HepG2 (cell line): ENCODE results near the gene SLC22A7. TPM values are rescaled to one million over a fixed set of nuclear protein-coding genes. Genes with fewer than 3 reads are reported as not detected.

Source experiments
- polyA plus RNA-seq, 8 experiments: library from polyadenylated mRNA; depleted of rRNA in 3 of 8; stranded (reverse) in 7 of 8; unstranded in 1 of 8; fragments of >200 nt; fragmentation: Illumina TruSeq in 4 of 8; extraction: Trizol in 4 of 8; gene quantifications; 2 replicates each; pipeline versions ENCODE4 v1.2.1 to v1.2.3, GENCODE V29; 2011 to 2016; ENCODE audit warnings: low read depth in 4 of 8, missing spikeins in 1 of 8, mixed read lengths in 1 of 8; ENCODE audit not compliant: insufficient read depth in 1 of 8
- small RNA-seq, 3 experiments: library from RNA; depleted of rRNA; stranded (forward); fragments of <200 nt; gene quantifications; one replicate each; pipeline ENCODE3, GENCODE V24; 2012; ENCODE audit warnings: low read depth in 2 of 3, low replicate concordance in 1 of 3; ENCODE audit not compliant: insufficient read length in 3 of 3, insufficient read depth in 2 of 3
- total RNA-seq, 5 experiments: library from RNA; depleted of rRNA; stranded (reverse); fragments of >200 nt; fragmentation: Illumina TruSeq; extraction: Trizol; gene quantifications; 2 replicates each; pipeline ENCODE4 v1.2.3, GENCODE V29; 2016; ENCODE audit warnings: low read depth in 1 of 5

SLC22A7 gene
- total and polyA plus RNA-seq, 2 of the 13 experiments (the other 11 are each of a cell fraction or from before 2014, with no cell fraction given), result 5.3 to 22.6 TPM

Small RNAs within 50 kb of the gene (small RNA-seq; reads per million reads assigned to genes)
- 0 reads per million in 3 experiments for gene RPL12P47

Other genes with a start within 250 kb of the SLC22A7 start
- 30.7 and 32.0 TPM in 2 replicates for gene CUL7, start 244.4 kb upstream of the SLC22A7 start, total RNA-seq (2016; rRNA removed; fragmentation: Illumina TruSeq; extraction: Trizol)
- gene CUL7, start 244.4 kb upstream of the SLC22A7 start, polyA plus RNA-seq (2011; rRNA removed), result 60.7 and 79.4 TPM in 2 replicates
- gene MRPL2, start 238.8 kb upstream of the SLC22A7 start, total RNA-seq (2016; rRNA removed; fragmentation: Illumina TruSeq; extraction: Trizol), result 56.1 and 56.8 TPM in 2 replicates
- gene MRPL2, start 238.8 kb upstream of the SLC22A7 start, polyA plus RNA-seq (2011; rRNA removed), result 65.6 and 69.9 TPM in 2 replicates
- gene KLC4, start 238.6 kb upstream of the SLC22A7 start, total RNA-seq (2016; rRNA removed; fragmentation: Illumina TruSeq; extraction: Trizol), result 45.4 and 45.8 TPM in 2 replicates
- gene KLC4, start 238.6 kb upstream of the SLC22A7 start, polyA plus RNA-seq (2011; rRNA removed), result 70.4 and 89.4 TPM in 2 replicates
- gene PTK7, start 221.9 kb upstream of the SLC22A7 start, total RNA-seq (2016; rRNA removed; fragmentation: Illumina TruSeq; extraction: Trizol), result 48.5 and 99.8 TPM in 2 replicates
- 98.5 and 116 TPM in 2 replicates for gene PTK7, start 221.9 kb upstream of the SLC22A7 start, polyA plus RNA-seq (2011; rRNA removed)
- 21.0 and 25.5 TPM in 2 replicates for gene SRF, start 127.0 kb upstream of the SLC22A7 start, total RNA-seq (2016; rRNA removed; fragmentation: Illumina TruSeq; extraction: Trizol)
- gene SRF, start 127.0 kb upstream of the SLC22A7 start, polyA plus RNA-seq (2011; rRNA removed), result 44.1 and 45.7 TPM in 2 replicates
- 10.5 and 11.4 TPM in 2 replicates for gene CUL9, start 116.1 kb upstream of the SLC22A7 start, total RNA-seq (2016; rRNA removed; fragmentation: Illumina TruSeq; extraction: Trizol)
- gene CUL9, start 116.1 kb upstream of the SLC22A7 start, polyA plus RNA-seq (2011; rRNA removed), result 13.7 and 15.3 TPM in 2 replicates
- 75.0 and 75.1 TPM in 2 replicates for gene DNPH1, start 68.8 kb upstream of the SLC22A7 start, total RNA-seq (2016; rRNA removed; fragmentation: Illumina TruSeq; extraction: Trizol)
- 56.5 and 65.8 TPM in 2 replicates for gene DNPH1, start 68.8 kb upstream of the SLC22A7 start, polyA plus RNA-seq (2011; rRNA removed)
- 0.10 and 0.33 TPM in 2 replicates for gene TTBK1, start 54.8 kb upstream of the SLC22A7 start, total RNA-seq (2016; rRNA removed; fragmentation: Illumina TruSeq; extraction: Trizol)
- gene TTBK1, start 54.8 kb upstream of the SLC22A7 start, polyA plus RNA-seq (2011; rRNA removed), result 0.24 and 0.50 TPM in 2 replicates
- 3.5 and 6.3 TPM in 2 replicates for gene CRIP3, start 10.6 kb downstream of the SLC22A7 start, total RNA-seq (2016; rRNA removed; fragmentation: Illumina TruSeq; extraction: Trizol)
- 9.3 and 14.2 TPM in 2 replicates for gene CRIP3, start 10.6 kb downstream of the SLC22A7 start, polyA plus RNA-seq (2011; rRNA removed)
- 13.0 and 19.4 TPM in 2 replicates for gene ZNF318, start 71.4 kb downstream of the SLC22A7 start, total RNA-seq (2016; rRNA removed; fragmentation: Illumina TruSeq; extraction: Trizol)
- 14.5 and 15.1 TPM in 2 replicates for gene ZNF318, start 71.4 kb downstream of the SLC22A7 start, polyA plus RNA-seq (2011; rRNA removed)
- 11.2 and 24.3 TPM in 2 replicates for gene ABCC10, start 129.3 kb downstream of the SLC22A7 start, total RNA-seq (2016; rRNA removed; fragmentation: Illumina TruSeq; extraction: Trizol)
- gene ABCC10, start 129.3 kb downstream of the SLC22A7 start, polyA plus RNA-seq (2011; rRNA removed), result 16.0 and 24.1 TPM in 2 replicates
- 0.74 and 1.2 TPM in 2 replicates for gene DLK2, start 157.3 kb downstream of the SLC22A7 start, total RNA-seq (2016; rRNA removed; fragmentation: Illumina TruSeq; extraction: Trizol)
- 3.8 and 5.9 TPM in 2 replicates for gene DLK2, start 157.3 kb downstream of the SLC22A7 start, polyA plus RNA-seq (2011; rRNA removed)
- 10.2 and 15.7 TPM in 2 replicates for gene TJAP1, start 179.3 kb downstream of the SLC22A7 start, total RNA-seq (2016; rRNA removed; fragmentation: Illumina TruSeq; extraction: Trizol)
- 41.6 and 48.3 TPM in 2 replicates for gene TJAP1, start 179.3 kb downstream of the SLC22A7 start, polyA plus RNA-seq (2011; rRNA removed)
- gene LRRC73, start 212.1 kb downstream of the SLC22A7 start, total RNA-seq (2016; rRNA removed; fragmentation: Illumina TruSeq; extraction: Trizol), result 0.11 and 0.17 TPM in 2 replicates
- 0.08 and 0.12 TPM in 2 replicates for gene LRRC73, start 212.1 kb downstream of the SLC22A7 start, polyA plus RNA-seq (2011; rRNA removed)
- gene YIPF3, start 218.7 kb downstream of the SLC22A7 start, total RNA-seq (2016; rRNA removed; fragmentation: Illumina TruSeq; extraction: Trizol), result 51.2 and 107 TPM in 2 replicates
- 206 and 248 TPM in 2 replicates for gene YIPF3, start 218.7 kb downstream of the SLC22A7 start, polyA plus RNA-seq (2011; rRNA removed)
- gene POLR1C, start 218.8 kb downstream of the SLC22A7 start, total RNA-seq (2016; rRNA removed; fragmentation: Illumina TruSeq; extraction: Trizol), result 72.2 and 75.6 TPM in 2 replicates
- gene POLR1C, start 218.8 kb downstream of the SLC22A7 start, polyA plus RNA-seq (2011; rRNA removed), result 55.2 and 62.6 TPM in 2 replicates